Ovary (tissue), 3 donors: Measurements from ENCODE around the gene GPSM3.

Experiments used
- POLR2A ChIP-seq: fragments of 450-650 bp; IDR thresholded peaks from one replicate; pipeline ENCODE4 v1.6.1; 2017; ENCODE audit warnings: antibody characterized with exemption, mild to moderate bottlenecking, moderate library complexity
- TF ChIP-seq, protein P1 (sequence below), 3 donors: fragments of 450-650 bp in 2 of 3; fragments of 200-600 bp in 1 of 3; IDR thresholded peaks; one replicate each; pipeline versions ENCODE4 v1.5.1 to v1.8.0; 2016 to 2022; ENCODE audit warnings: antibody characterized with exemption in 3 of 3, mild to moderate bottlenecking in 1 of 3
- donor health status: DM: no; HTN: no; CAD: no.

DNA sequence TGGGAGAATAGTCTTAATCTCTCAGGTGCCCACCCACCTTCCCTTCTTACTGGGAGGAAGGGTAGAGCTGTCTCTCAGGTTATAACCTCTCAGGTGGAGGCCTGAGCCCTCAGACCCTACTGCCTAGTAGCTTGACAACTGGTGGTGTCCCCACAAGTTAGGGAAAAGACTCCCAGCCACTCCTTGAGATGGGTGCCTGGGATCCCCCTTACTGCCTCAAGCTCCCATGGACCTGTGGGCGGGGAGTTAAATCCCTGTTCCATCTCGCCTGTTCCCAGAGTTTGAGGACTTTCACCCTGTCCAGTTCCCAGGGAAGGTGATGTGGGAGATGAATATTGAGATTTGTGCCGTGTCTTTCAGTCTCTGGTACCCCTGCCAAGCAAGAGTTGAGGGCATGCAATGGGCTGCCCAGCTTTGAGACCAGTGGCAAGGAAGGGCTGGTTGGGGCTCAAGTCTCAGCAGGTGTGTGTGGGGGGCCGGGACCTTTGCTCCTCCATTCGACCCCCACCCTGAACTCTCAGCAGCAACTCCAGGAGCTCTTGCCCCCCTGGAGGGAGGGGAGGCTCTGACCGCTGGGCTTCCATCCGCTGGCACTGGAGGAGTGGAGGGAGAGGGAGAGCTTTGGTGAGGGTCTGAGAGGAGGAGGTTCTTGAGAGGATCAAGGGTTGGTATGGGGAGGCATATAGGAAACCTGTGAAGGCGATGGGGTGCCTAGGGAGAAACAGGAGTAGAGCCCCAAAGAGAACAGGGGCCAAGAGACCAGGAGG lies 1.3 kb downstream of the GPSM3 start:
- no peak for TF ChIP-seq POLR2A
- TF ChIP-seq, protein P1, sequence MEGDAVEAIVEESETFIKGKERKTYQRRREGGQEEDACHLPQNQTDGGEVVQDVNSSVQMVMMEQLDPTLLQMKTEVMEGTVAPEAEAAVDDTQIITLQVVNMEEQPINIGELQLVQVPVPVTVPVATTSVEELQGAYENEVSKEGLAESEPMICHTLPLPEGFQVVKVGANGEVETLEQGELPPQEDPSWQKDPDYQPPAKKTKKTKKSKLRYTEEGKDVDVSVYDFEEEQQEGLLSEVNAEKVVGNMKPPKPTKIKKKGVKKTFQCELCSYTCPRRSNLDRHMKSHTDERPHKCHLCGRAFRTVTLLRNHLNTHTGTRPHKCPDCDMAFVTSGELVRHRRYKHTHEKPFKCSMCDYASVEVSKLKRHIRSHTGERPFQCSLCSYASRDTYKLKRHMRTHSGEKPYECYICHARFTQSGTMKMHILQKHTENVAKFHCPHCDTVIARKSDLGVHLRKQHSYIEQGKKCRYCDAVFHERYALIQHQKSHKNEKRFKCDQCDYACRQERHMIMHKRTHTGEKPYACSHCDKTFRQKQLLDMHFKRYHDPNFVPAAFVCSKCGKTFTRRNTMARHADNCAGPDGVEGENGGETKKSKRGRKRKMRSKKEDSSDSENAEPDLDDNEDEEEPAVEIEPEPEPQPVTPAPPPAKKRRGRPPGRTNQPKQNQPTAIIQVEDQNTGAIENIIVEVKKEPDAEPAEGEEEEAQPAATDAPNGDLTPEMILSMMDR (IDR thresholded peaks at IDR 0.05): no peak
